CD4-positive, alpha-beta T cell treated with Interleukin-10 for 1 hour (primary cell): ENCODE measurements around the gene RNF144A.
"Not testable (repeated sequence)": the region's sequence is repeated elsewhere in the genome, so short reads cannot be mapped to it uniquely, and the experiment has no call there.

Experiments used
- DNase-seq: peaks from one replicate; pipeline ENCODE4 v3.0.0-alpha.2; 2020

Gene RNF144A

DNA sequence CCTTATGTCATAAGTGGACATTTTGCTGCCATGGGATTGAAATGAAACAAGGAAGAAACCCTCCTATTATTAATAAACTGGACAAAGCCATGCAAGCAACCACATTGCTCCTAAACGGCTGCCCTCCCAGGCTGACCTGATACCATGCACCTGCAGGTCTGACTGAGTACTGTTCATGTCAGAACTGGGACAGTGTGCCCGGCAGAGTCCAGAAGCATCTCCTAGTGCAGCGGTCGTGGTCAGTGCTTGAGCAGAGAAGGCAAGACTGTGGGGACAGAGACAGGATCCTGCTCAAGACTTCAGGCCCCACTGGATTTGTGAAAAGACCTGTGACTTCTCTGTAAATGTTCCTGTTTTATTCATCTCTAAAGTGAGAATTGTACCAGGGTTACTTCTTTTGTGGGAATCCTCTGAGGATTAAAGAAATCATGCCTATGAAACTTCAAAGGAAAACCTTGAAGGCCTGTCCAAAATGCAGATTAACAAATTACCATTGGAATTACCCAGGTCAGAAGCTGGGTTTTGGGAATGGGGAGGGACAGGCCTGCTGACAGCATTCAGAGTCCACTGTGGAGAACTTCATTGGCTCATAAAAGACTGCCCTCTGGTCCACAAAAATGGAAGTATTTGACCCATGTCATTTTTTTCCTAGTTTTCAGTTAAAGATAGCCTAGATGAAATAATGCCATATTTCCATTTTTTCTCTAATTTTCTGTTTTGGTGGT lies 13.9 kb downstream of the RNF144A start:
- DNase-seq = no peak

DNA sequence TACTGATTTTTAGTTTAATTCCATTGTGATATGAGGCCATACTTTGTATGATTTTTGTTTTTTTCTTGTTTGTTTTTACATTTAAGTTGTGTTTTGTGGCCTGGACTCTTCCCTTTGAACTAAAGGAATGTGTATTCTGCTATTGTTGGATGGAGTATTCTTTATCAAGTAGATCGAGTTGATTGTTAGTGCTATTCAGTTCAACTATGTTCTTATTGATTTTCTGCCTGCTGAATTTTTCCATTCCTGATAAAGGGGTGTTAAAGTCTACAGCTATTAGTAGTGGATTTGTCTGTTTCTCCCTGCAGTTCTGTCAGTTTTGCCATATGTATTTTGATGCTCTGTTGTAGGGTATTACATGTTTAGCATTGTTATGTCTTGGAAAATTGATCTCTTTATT lies 14.5 kb downstream of the RNF144A start:
- no peak for DNase-seq

DNA sequence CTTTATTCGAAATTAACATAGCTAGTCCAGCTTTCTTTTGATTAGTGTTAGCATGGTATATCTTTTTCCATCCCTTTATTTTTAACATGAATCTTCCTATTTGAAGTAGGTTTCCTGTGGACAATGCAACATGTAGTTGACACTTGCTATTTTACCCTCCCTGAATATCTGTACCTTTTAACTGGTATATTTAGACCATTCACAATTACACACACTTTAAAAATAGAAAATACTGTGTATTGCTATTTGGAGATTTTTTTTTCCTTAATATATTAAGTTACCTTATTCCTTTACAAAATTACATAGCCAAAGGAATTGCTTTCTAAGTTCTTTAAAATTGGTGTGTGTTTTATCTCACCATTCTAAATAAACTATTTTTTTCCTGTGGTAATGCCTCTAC lies 15.0 kb downstream of the RNF144A start:
- DNase-seq = no peak

DNA sequence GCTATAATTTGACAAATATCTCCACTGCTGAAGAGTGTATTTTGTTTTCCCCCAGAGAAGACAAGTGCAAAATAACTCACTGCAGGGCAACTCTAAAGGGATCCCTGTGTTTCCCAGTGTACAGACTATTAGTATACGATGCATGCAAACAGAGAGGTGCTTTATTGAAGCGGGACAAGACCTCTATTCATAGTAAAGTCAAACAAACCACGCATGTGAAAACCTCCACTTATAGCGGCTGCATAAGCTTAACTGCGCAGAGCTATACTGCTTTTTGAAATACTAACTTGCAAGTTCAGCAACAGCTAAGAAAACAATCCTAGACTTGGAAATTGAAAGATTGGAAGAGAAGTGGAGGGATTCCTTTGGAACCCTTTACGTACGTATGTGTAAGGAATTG lies 15.6 kb downstream of the RNF144A start:
- no peak for DNase-seq

GRCh38 chr2:6933911-6934310 lies 16.7 kb downstream of the RNF144A start:
- DNase-seq = no peak

DNA sequence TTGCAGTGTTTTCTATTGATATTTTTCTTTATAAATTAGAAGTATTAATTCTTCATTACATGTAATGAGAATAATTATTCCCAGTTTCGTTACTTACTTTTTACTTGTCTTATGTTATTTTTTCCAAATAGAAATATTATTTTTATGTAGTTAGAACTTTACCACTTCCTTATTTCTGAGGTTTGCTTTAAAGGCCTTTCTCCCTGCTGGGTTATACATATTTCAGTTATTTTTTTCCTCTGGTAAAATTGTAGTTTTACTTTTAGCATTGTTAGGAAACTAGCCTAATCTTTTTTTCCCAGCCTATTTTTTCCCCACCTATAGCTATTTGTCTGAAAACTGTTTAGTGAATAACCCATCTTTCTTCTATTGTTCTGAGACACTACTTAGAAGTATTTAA lies 17.1 kb downstream of the RNF144A start:
- DNase-seq = no peak

DNA sequence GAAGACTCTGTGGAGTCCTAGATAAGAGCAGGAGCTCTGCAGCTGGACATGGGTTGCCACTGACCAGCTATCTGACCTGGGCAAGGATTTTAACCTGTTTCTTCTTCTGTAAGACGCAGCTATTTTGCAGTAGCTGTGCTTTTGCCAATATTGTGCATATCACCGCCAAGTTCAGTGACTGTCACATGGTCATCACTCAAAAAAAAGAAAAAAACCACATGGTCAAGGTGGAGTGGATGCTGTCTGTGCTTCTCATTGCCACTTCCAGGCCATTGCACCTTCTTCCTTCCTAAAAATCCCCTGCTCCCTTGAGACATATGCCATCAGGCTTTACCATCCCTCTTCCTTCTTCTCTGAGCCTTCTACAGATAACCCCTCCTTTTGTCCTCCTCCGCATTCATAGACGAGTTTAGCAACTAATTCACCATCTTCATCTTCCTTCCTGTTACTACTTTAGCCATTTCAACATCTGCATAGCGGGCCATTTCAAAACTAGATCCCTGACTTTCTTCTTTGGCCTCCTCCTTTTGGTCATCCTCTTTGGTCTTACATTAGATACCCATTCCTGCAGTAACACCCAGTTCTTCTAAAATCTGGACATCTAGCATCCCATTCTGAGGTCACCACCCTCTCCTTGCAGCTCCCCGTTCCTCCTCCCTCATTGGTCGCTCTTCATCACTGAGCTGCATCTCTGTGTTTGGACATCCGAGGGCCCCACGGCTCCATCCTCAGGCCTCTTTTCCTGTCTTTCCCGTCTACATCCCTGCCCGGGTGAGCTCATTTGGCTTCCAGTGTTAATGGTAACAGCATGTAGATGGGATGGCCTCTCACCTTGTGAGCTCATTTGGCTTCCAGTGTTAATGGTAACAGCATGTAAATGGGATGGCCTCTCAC lies 17.8 kb downstream of the RNF144A start:
- no peak for DNase-seq

DNA sequence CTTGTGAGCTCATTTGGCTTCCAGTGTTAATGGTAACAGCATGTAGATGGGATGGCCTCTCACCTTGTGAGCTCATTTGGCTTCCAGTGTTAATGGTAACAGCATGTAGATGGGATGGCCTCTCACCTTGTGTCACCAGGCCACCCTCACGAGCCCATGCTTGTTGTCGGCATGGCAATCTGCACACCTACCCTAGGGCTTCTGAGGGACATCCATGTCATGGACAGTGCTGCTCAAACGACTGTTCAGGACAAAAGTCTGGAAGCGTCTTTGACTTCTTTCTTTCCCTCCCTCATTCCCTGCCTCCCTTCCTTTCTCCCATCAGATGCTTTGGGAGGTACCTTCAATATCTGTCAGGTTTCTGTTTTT lies 18.4 kb downstream of the RNF144A start:
- DNase-seq = not testable (repeated sequence)

DNA sequence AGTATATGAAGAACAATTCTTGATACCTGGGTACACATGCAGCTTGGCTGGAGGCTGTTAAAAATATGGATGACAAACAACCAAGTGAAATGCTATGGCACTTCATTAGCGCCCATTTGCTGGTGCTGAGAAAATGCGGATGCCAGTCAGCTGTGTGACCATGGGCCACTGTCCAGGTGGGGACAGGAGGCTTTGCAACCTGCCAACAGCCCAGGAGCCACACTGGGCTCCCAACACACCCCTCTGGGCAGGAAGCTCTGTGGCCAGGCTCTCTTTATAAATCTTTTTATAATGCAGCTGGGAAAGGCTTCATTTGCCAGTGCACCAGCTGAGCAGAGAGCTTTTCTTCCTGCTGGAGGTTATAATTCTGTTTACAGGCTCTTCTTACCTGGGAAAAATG lies 19.9 kb downstream of the RNF144A start:
- no peak for DNase-seq

DNA sequence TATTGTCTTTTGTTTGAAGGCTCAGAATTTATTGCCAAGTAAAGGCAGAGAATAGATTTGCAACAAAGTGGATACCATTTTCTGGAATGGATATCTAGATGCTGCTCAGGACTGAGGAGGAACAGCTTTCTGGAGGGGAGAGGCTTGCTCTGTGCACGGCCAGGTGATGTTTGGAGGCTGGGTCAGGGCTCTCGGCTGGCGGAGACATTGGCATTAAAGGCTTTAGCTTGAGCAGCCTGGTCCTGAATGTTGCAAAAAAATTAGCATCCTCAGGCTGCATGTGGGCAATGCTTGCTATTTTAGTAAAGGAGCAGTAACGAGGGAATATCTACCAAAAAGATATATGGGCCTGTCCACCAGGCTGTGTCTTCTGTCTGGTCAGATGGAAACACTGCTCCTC lies 20.4 kb downstream of the RNF144A start:
- DNase-seq = no peak

- no peak for DNase-seq
Measured at GRCh38 chr2:6939071-6939470, 21.9 kb downstream of the RNF144A start.

DNA sequence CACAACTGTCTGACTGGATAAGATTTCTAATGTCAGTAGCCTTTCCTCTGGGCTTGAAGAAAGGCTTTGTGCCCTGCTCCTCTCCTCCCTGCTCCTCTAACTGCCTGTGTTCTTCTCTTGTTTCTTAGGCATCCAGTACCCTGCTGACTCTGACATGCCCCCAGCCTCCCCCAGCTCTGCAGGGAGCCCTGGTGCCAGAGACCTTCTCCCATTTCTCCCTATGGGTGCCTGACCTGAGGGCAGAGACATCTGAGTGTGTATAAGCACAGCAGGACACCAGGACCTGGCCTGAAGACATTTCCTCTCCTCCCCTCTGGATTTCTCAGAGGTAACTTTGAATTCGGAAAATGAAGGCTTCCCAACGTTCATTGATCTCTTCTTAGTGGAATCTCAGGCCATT lies 23.6 kb downstream of the RNF144A start:
- no peak for DNase-seq

DNA sequence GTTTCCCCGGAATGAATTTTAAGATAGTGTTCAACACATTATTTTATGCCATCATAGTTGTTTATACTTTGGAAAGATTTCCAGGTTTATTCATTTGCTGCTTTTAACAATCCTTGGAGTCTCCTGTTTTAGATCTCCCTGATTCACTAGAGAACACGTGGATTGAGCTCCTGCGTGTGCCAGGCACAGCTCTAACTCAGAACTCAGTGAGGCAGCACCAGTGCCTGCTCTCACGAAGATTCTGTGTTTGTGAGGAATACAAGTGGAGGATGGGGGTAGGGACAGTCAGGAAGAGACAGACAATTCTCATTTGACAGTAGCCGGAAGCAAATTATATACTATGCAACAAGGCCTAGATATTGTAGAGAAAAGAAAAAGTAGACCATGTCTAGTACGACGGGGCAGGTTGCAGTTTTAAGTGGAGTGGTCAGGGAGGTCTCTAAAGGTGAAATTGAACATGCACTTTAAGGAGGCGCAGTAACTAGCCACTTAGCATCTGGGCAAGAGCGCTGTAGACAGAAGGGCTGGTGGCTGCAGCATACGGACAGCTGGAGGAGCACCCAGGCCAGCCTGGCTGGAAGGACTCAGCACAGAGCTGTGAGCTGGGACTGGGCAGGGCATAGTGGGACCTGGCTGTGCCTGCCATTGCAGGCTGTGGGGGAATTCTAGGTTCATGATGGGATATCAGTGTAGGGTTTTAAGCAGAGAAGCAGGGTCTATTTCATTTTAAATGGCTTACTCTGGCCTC lies 24.3 kb downstream of the RNF144A start:
- DNase-seq = no peak

GRCh38 chr2:6942848-6943247 lies 25.6 kb downstream of the RNF144A start:
- no peak for DNase-seq

DNA sequence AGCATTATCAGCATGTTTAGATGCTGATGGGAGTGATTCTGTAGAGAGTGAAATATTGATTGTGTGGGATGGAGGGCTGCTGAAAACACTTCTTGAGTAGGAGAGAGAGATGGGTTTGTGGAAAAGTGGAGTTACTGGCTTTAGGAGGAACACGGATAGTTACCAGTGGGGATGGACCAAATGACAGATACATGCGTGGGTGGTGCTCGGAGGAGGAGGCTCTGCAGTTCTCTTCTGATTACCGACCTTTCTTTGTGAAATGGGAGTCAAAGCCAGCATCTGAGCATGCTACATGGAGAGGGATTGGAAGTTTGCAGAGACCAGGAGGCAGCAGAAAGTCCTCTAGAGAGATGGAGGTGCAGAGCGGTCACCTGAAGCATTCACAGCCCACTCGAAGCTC lies 26.3 kb downstream of the RNF144A start:
- DNase-seq = no peak

DNA sequence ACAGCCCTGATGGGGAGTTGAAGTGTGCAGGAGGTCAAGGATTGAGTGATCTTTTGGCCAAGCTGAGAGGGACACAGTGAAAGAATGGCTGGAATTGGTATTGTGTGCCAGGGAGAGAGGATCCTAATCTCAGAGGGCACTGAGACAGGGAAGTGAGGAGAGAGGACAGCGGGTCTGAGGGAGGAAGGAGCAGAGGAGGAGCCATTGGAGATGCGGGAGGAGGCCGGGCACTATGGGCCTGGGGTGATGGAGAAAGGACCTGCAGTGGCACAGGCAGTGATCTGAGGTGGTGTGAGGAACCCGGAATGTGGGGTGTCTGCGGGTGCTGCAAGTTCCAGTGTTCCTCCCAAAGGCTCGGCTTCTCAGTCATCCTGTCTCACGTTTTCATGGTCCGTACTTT lies 26.8 kb downstream of the RNF144A start:
- DNase-seq = no peak

DNA sequence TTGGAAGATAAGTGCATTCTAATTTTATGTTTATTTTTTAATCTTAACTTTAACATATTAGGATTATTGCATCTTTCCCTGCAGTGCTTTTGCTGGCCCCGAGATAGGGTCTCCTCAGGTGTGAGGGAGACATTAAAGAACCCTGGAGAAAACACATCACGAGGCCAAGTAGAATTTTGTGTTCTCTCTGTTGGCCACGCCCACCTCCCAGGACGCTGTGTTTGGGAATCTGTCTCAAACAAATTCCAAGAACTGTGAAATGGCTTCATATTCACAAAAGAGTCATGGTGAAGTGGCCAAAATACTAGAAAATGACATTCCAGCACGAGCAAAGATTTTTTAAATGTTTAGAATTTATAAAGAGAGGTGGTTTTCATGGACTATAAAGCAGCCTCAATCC lies 27.3 kb downstream of the RNF144A start:
- DNase-seq = no peak

- DNase-seq = no peak
Measured at GRCh38 chr2:6945087-6945813, 28.0 kb downstream of the RNF144A start.

DNA sequence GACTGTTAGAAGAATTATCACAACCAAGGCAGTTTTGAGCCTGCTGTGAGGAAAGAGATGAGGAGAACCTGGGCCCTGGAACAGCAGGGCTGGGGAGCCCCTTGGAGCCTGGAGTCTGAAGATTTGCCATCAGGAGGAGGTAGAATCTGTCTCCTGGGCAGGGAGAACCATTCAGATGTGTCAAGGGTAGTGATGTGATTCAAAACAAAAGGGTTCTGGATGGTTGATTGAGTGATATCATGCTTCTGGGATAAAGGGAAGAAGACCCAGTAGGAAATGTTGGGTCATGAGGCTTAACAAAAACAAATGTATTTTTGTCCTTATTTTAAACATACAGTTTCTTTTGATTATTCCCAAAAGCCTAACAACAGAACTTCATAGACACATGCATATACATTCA lies 28.6 kb downstream of the RNF144A start:
- DNase-seq = no peak

DNA sequence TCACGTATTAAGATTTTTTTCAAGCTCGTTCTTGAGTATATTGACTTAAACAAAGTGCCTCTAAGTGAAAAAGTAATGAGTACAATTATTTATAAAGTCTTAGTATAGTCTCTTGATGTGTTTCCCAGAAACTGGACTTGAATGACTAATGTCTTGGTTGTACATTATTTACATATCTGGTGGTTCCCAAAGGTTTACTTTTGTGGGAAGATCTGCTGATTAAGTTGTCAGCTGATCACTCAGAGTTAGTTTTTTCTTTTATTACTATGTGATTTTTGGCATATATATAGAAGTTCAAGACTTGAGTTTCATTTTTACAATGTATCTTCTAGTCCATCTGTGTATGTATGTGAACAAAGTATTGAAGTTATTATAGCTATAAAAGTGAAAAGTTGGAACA lies 29.5 kb downstream of the RNF144A start:
- no peak for DNase-seq

DNA sequence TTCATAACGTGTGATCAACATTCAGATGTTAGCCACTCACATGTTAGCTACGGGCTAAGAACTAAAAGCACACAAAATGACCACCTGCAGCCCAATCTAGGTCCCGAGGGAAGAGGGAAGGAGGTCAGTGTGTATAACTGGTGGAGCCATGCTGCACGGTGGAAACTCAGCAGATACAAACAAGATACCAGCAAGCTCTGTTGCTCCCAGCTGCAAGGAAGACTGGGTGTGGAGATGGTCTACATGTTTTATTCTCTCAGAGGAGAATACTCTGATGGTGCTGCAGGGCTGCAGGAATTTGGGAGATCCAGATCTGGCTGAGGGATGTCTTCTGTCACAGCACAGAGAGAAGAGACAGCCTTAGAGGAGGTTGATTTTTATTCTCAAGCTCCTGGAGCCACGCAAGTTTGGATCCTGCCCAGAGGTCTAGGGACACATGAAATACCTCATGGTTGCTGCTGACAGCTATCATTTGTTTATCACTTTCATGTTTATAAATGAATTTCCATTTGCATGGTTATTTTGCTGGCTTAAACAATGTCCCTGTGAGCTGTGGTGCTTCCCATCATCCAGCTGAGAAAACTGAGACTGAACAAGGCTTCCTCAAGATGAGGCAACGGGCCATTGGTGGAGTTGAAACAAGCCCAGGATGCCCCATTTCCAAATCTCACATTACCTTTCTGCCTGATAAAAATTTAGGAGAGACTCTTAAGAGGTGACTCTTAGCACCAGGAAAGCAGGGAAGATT lies 30.9 kb downstream of the RNF144A start:
- DNase-seq = no peak

GRCh38 chr2:6948677-6949351 lies 31.6 kb downstream of the RNF144A start:
- DNase-seq = no peak
